CD4-positive, alpha-beta T cell treated with Interleukin-10 for 1 hour (primary cell): ENCODE results near the gene CRISPLD2.

Experiments
- DNase-seq: peaks from one replicate; pipeline ENCODE4 v3.0.0-alpha.2; 2020

Gene CRISPLD2

DNA sequence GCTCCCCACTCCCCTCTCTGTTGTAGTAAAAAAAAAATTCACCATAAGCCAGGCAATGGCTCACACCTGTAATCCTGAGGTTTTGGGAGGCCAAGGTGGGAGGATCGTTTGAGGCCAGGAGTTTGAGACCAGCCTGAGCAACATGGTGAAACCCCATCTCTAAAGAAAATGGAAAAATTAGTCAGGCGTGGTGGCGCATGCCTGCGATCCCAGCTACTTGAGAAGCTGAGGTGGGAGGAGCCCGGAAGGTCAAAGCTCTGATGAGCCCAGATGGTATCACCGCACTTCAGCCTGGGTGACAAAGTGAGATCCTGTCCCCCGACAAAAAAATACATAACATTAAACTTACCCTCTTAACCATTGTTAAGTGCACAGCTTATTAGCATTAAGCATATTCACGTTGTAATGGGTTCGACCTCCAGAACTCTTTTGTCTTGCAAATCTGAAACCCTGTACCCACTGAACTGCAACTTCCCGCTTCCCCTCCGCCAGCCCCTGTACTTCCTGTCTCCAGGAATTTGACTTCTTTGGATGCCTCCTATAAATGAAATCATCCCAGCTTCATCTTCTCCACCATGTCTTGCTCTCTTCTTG is 66.8 kb downstream of the CRISPLD2 start:
- no peak for DNase-seq

DNA sequence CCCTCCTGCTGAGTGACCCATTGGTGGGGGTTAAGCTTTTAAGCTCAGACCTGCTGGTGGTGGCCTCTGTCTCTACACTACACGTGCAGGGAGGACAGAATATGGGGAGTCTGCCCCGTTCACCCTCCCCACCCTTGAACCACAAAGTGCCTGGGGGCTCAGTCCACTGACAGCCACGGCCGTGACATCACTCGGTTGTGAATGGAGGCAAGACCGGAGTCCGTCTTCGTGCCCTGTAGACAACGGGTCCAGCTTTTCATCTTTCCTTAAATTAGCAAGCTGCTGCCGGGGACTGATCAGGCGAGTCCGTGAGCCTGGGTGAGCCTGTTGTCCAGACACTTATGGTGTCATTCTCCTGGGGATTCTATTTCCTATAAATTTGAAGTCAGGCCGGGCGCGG is 67.4 kb downstream of the CRISPLD2 start:
- DNase-seq = no peak

DNA sequence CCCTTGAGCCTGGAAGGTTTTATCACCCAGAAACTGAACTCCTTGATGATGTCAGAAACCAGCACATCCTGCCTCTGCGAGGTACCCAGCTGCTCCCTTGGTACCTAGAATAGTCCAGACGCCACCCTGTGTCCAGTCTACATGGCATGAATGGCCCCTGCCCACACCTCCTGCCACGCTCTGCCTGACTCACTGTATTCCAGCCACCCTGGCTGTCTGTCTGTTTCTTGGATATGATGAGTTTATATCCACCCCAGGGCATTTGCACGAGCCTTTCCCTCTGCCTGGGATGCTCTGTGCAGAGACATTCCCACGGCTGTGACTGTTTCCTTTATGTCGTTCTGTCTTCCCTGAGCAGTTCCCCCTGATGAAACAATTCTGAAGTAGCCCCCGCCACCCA is 68.7 kb downstream of the CRISPLD2 start:
- DNase-seq = no peak

DNA sequence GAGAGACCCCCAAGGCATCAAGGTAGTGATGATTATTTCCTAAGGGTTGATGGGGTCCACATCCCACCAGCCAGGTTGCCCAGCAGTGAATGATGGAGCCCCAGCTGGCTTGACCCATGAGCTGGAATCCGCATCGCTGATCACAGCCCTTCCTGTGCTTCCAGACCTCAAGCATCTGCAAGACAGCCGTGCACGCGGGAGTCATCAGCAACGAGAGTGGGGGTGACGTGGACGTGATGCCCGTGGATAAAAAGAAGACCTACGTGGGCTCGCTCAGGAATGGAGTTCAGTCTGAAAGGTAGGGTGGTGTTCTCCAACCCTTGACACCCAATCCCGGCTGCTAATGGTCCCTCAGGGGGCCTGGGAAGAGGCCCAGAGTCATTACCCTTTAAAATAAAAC is 69.3 kb downstream of the CRISPLD2 start:
- DNase-seq = no peak

DNA sequence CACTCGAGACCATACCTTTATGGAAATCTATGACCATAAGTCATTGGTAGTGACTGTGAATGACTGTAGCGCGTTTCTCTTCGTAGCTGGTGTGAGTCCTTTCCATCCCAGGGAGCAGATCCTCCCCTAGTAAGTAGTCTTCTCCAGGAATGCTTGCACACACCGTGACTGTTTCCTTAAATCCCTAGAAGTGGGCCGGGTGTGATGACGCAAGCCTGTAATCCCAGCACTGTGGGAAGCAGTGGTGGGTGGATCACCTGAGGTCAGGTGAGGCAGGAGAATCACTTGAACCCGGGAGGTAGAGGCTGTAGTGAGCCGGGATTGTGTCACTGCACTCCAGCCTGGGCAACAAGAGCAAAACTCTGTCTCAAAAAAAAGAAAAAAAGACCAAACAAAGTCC is 70.6 kb downstream of the CRISPLD2 start:
- DNase-seq = no peak

DNA sequence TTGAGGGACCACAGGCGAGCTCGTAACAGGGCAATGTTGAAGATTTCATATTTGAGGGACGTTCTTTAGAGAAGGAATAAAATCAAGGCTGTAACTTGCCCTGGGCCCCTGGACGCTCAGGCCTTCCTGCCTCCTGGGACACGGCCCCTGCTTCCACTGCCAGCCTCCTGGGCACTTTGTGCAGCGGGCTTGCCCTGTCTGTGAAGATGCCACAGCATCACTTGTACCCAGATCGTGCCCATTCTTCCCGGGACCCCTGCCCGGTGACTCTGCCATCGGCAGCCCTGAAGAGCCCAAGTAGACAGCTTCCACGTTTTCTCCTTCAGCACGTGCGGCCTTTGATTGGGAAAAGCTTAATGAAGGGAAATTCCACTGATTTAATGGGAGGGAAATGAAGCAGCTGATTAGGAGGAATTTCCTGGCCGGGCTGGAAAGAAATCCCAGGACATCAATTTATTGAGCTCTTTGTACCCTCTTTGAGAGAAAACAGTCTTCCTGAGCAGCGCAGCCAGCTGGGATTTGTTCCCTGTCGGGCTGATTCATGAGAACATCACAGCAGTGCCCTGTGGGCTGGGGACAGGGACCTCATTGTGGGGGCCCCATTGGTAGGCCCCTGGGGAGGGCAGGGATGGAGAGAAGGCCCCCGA is 71.5 kb downstream of the CRISPLD2 start:
- DNase-seq = no peak

DNA sequence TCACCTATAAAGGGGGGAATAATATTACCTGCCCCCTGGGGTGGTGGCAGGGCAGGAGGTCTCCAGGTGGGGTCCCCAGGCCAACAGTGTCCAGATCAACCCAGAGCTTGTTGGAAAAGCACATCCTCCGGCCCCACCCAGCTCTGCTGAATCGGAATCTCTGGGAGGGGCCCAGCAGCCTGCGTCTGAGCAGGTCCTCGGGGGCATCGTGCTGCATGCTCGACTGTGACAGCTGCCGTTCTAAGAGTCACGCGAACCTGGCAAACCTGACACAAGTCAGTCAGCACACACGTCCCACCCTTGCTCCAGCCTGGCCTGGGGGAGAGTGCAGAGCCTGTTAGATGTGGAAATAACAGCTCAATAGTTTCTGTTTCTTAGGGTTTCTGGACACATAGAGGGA is 72.3 kb downstream of the CRISPLD2 start:
- DNase-seq = no peak

DNA sequence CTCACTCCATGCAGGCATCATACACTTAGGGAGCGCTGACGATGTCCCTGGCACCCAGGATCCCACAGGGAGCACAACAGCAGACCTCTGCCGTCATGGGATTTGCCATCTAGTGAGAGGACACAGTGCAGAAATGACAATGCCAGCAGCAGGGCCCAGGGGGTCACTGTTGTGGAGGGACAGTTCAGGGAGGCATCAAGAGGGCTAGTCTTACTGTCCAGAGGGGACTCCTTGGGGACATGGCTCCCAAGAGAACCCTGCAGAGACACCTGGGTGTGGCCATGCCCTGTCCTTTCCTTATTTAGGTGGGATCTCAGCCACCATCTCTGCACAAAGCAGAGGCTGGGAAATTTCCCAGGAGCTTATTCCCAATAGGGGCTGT is 73.7 kb downstream of the CRISPLD2 start:
- no peak for DNase-seq

DNA sequence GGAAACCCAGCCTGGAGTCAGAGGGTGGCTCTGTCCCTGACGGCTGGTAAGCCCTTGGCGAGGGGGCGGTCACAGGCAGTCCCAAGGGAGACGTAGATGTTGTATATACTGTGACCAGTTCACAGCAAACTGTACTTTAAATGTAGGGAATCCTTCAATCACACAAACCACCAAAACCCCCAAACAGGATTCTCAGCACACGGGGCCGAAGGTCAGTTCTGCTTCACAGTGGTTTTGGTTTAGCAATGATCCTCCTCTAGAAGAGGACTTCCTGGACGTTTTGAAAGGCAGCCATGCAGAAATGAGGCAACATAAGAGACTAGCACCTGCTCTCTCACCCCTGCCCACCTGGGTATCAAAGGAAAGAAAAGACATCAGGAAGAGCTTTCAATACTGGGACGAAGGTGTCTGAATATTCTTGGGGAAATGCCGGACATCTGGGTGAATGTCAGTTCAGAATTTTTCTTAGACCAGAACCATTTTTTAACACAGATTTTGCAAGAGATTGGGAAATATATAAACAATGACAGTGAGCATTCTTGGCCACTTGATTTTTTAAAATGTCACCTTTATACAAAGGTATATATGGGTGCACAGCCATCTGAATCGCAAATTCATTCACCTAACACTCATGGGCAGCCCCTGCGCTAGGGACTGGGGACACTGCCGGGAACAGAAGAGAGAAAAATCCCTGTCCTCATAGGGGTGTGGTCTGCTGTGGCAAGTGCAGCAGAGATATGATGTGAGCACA is 74.2 kb downstream of the CRISPLD2 start:
- DNase-seq = no peak

DNA sequence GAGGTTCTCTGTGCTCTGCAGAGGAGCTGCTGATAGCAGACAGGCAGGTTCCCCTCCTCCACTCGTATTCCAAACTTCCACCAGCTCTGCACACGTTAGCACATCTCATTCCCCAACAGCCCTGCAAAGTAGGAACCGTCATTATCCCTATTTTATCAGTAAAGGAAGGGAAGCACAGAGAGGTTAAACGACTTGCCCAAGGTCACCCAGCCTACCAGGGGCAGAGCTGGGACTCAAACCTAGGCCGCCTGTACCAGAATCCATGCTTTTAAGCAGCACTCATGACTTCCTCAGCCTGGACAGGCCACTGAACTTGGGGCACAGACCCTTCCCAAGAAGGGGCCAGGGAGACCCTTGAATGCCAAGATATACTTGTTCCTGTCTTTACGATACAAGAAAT is 75.2 kb downstream of the CRISPLD2 start:
- no peak for DNase-seq

DNA sequence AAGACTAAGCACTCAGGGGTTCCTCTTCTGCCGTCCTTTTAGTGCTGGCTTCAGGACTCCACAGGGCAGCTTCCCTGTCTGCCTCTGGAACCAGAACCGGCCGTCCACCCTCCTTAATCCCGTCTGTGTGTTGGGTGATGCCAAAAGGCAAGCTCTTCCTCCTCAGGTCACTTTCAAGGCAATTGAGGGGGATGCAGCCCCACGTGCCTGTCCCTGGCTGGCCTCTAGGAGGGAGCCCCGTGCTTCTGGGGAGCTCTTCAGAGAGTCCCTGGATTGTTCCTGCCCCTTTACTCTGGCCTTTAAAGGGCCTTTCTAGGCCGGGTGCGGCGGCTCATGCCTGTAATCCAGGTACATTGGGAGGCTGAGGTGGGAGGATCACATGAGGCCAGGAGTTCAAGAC is 77.1 kb downstream of the CRISPLD2 start:
- no peak for DNase-seq

DNA sequence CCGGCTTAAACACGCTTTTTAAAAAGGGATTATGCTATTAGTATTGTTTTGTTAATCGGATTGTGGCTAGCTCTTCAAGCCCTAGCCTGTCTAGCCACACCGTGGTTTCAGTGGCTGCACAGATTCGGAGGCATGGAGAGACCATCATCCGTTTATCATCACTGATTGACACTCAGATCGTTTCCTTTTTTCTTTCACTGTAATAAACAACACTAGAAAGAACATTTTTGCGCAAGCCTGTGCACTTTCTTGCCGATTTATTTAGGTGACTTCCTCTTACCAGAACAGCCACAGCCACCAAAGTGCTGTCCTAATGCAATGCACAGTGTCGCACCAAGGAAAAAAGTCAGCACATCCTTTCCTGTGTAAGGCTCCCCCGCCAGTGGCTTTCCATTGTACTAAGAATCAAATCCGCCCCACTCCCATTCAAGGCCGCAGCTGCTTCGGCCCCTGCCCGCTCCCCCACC is 78.2 kb downstream of the CRISPLD2 start:
- DNase-seq = no peak

DNA sequence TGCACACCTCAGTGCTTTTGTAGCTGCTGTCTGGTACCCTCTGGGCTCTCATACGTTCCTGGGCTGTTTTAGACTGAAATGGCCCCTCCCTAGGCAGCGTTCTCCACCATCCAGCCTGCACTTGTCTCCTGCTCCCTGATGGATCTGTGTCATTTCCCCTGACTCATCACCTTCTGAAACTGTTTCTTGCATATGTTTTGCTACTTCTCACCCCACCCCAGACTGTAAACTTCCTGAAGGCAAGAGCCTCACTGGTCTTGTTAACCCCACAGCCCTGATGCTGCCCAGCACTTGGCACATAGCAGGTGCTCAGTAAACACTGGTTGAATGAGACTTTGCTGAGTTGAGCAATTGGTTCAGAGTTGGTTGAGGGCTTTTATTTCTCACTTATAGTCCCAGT is 78.7 kb downstream of the CRISPLD2 start:
- no peak for DNase-seq

DNA sequence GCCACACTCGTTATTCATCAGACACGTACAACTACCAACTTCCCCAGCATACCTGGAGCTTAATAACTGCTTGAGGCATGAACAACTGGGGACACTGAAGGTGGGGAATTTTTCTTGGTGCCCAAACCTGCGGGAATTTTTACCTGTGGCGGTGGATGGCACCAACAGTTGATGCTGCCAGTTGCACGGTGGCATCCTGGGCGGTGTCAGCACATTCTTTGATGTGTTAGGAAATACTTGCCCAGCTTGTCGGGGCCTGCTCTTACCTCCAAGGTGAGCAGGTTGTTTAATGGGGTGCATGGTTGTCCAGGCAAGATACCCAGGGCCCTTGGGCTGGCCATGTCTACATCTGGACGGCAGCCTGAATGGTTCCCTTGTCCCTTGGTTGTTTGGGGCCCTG is 79.6 kb downstream of the CRISPLD2 start:
- no peak for DNase-seq

DNA sequence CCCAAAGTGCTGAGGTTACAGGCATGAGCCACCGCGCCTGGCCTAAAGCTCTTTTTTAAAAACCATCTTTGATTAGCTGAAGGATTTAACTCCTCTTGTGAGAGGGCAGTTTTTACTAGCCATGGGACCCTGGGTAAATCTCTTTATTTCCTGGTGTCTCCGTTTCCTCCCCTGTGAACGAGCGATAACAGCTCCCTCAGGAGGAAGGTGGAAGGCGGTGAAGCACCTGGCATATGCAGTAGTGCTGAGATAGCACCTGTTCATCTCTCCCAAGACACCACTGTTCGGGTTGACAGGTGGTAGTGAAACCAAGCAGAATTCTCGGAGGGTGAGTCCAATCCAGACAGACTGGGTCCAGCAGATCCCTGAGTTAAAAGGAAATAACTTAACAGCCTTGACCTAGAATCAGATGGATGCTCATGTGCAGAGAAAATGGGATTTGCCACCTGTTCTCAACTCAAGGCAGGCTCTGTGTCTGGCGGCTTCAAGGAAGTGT is 86.2 kb downstream of the CRISPLD2 start:
- no peak for DNase-seq

DNA sequence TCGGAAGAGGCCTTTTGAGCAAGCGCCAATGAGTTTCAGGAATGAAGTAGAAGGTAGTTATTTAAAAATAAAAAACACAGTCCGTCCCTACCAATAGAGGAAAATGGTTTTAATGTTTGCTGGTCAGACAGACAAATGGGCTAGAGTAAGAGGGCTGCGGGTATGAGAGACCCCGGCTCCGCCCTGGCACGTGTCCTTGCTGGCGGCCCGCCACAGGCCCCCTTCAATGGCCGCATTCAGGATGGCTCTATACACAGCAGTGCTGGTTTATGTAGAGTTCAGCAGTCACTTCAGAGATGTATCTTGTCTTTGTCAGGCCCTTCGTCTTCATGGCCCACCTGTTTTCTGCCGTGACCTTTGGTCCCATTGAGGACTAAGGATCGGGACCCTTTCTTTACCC is 87.3 kb downstream of the CRISPLD2 start:
- DNase-seq = no peak

DNA sequence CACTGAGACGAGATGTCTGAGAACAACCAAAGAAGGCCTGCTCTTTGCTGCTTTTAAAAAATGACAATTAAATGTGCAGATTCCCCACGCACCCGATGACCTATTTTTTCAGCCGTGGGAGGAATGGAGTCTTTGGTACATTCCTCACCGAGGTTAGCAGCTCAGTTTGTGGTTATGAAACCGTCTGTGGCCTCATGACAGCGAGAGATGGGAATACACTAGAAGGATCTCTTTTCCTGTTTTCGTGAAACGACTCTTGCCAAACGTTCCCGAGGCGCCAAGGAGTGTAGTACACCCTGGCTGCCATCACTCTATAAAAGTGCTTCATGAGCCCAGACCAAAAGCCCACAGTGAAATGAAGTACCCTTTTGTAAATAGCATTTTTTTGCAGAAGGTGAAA is 87.8 kb downstream of the CRISPLD2 start:
- DNase-seq = no peak

DNA sequence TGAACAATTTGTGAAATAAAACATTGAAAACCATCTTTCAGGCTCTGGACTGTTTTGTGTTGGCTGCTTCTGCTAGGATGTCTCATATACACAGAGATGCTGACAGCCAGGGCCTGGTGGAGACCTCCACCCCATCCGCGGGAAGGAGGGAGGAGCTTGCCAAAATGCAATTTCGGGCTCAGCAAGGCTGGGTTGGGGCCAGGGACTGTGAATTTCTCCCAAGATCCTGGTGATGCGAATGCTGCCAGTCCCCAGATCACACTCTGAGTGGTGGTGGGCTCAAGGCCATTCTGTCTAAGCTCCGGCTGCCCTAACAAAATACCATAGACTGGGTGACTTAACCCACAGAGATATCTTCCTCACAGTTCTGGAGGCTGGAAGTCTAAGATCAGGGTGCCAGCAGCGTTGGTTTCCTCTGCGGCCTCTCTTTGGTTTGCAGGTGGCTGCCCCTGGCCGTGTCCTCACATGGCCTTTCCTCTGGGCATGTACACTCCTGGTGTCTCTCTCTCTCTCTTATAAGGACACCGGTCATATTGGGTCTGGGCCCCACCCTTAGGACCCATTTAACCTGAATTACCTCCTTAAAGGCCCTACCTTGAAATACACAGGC is 89.8 kb downstream of the CRISPLD2 start:
- no peak for DNase-seq

DNA sequence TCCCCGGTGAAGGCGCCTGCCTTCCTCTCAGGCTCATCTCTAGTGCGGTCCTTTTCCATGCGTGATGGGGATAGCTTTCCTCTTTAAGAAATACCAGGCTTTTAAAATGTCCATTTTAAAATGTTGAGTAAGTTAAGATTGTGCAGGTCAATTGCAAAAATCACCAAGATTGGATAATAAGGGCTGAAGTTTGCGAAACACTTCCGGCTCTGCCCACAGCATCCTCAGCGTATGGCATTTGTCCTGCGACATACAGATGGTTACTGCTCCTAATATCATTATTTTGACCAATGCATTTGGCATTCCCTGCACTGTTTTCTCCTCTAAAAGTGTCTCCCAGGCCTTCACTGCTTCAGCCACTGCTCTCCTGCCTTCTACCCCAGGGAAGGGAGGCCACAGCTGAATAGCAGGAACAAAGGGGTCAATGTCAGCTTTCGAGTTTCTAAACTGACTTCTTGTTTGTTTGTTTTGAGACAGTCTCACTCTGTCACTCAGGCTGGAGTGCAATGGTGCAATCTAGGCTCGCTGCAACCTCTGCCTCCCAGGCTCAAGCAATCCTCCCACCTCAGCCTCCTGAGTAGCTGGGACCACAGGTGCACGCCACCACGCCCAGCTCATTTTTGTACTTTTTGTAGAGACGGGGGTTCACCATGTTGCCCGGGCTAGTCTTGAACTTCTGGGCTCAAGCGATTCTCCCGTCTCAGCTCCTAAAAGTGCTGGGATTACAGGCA is 91.9 kb downstream of the CRISPLD2 start:
- DNase-seq = no peak

DNA sequence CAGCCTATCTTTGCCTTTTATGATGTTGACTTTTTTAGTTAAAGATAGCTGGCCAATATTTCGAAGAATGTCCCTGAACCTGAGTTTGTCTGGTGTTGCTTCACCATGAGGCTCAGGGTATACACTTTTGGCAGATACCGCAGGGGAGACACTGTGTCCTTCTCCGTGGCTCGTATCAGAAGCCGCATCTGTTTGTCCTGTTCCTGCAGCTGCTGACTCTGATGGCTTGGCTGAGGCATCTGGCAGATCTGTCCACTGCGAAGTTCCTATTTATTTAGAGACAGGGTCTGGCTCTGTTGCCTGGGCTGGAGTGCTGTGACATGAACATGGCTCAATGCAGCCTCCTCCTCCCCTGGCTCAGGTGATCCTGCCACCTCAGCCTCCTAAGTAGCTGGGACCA is 93.5 kb downstream of the CRISPLD2 start:
- no peak for DNase-seq

DNA sequence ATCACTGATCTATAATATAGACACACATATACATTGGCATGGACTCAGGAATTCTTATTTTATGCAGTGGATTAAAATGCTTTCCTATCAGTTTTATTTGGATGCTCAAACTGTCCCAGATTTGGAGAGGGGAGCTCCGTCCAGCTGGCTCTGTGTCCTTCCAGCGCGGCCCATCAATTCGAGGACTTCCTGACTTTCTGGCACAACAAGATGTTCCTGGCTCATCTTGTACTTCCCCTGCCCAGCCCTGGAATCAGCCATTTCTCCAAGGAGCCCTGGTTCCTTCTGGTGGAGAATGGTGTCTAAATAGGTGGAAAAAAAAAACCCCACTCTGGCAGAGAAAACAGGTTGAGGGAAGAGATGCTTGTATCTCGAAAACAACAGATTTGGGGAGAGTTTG is 94.5 kb downstream of the CRISPLD2 start:
- no peak for DNase-seq

DNA sequence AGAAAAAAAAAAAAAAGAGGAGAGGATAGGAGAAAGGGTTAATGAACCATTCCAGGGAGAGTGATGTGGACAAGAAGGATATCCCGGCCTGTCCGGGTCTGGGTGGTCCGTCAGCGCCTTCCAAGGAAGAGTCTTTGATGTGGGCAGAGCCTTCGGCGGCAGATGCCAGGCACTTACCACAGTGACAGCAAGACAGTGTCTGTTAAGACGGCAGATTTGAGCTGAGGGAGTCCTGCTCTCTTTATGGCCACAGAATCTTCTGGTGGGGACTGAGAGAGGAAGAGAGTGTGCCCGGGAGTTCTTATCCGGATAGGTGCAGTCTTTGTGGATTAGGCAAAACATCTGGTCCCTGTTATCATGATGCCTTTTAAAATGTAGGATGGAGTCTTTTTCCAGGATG is 96.4 kb downstream of the CRISPLD2 start:
- no peak for DNase-seq

DNA sequence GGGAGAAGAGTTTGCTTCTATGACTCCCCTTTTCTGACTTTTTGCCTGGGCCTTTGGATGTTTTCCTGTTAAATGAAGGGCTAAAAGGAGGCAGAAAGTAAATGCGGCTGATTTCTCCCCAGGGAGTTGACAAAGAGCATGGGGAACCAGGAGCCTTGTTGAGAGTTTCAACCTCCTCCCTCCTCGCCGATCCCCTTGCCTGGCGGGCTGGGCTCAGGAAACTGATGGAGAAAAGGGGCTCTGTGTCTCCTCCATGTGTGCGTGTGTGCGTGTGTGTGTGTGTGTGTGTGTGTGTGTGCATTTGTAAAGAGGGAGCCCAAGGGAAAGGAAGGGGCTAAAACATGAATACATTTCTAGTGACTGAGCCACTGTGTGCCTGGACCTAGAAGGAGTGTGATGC is 97.1 kb downstream of the CRISPLD2 start:
- DNase-seq = no peak
